H9 (cell line): ENCODE measurements around the gene PGGHG. TPM values are rescaled to one million over a fixed set of nuclear protein-coding genes. Genes with fewer than 3 reads are reported as not detected.
A peak's percentile ranks its signal among the peaks of the same experiment; 100 is the strongest.

Source experiments
- DNase-seq: peaks from one replicate; pipeline ENCODE4 v3.0.0-alpha.2; 2017
- H2AFZ ChIP-seq: one replicate; pipeline ENCODE4 v1.6.1; 2013; ENCODE audit warnings: mild to moderate bottlenecking, low read length, control low read depth, moderate library complexity
- H2AK5ac ChIP-seq: 2 replicates; pipeline ENCODE4 v1.6.1; 2013; ENCODE audit warnings: low read length, control low read depth, mixed read lengths; ENCODE audit not compliant: insufficient read length
- H2BK120ac ChIP-seq: one replicate; pipeline ENCODE4 v1.6.1; 2013; ENCODE audit warnings: low read depth, mild to moderate bottlenecking, low read length, control low read depth, inconsistent platforms; ENCODE audit not compliant: poor library complexity, severe bottlenecking
- H2BK12ac ChIP-seq: 2 replicates; pipeline ENCODE4 v1.6.1; 2013; ENCODE audit warnings: low read length, control low read depth, mixed read lengths, low read depth; ENCODE audit not compliant: insufficient read length
- H2BK15ac ChIP-seq: 2 replicates; pipeline ENCODE4 v1.6.1; 2013; ENCODE audit warnings: low read depth, low read length, control low read depth
- H2BK20ac ChIP-seq: one replicate; pipeline ENCODE4 v1.6.1; 2013; ENCODE audit warnings: low read depth, mild to moderate bottlenecking, low read length, control low read depth, inconsistent platforms; ENCODE audit not compliant: poor library complexity, severe bottlenecking
- H2BK5ac ChIP-seq: 2 replicates; pipeline ENCODE4 v1.6.1; 2013; ENCODE audit warnings: low read length, control low read depth, mixed read lengths; ENCODE audit not compliant: insufficient read length
- H3K14ac ChIP-seq: 2 replicates; pipeline ENCODE4 v1.6.1; 2013; ENCODE audit warnings: low read length, control low read depth; ENCODE audit not compliant: insufficient read depth
- H3K18ac ChIP-seq: 2 replicates; pipeline ENCODE4 v1.6.1; 2013; ENCODE audit warnings: low read depth, mild to moderate bottlenecking, mixed read lengths, low read length, control low read depth; ENCODE audit not compliant: insufficient read length
- H3K23ac ChIP-seq: 2 replicates; pipeline ENCODE4 v1.6.1; 2013; ENCODE audit warnings: low read length, control low read depth, mixed read lengths, low read depth; ENCODE audit not compliant: insufficient read length
- H3K23me2 ChIP-seq: 2 replicates; pipeline ENCODE4 v1.6.1; 2013; ENCODE audit warnings: low read depth, mild to moderate bottlenecking, mixed read lengths, low read length, control low read depth; ENCODE audit not compliant: insufficient read length, poor library complexity, severe bottlenecking
- H3K27ac ChIP-seq: 2 replicates; pipeline ENCODE4 v1.5.1; 2013; ENCODE audit warnings: low read length, control low read depth, mixed read lengths, low read depth; ENCODE audit not compliant: insufficient read length
- H3K27me3 ChIP-seq: 2 replicates; pipeline ENCODE4 v1.6.1; 2013; ENCODE audit warnings: low read length, control low read depth, inconsistent platforms; ENCODE audit not compliant: insufficient read depth
- H3K4ac ChIP-seq: 2 replicates; pipeline ENCODE4 v1.6.1; 2013; ENCODE audit warnings: low read depth, mild to moderate bottlenecking, control low read depth, inconsistent platforms, low read length, moderate library complexity
- H3K4me1 ChIP-seq: 2 replicates; pipeline ENCODE4 v1.6.1; 2013; ENCODE audit warnings: low read length, control low read depth, inconsistent platforms; ENCODE audit not compliant: insufficient read depth
- H3K4me2 ChIP-seq: 2 replicates; pipeline ENCODE4 v1.6.1; 2013; ENCODE audit warnings: low read length, control low read depth, mixed read lengths; ENCODE audit not compliant: insufficient read length, insufficient read depth
- H3K56ac ChIP-seq: 2 replicates; pipeline ENCODE4 v1.6.1; 2013; ENCODE audit warnings: low read depth, mild to moderate bottlenecking, mixed read lengths, low read length, control low read depth; ENCODE audit not compliant: insufficient read length
- H3K79me1 ChIP-seq: 2 replicates; pipeline ENCODE4 v1.6.1; 2013; ENCODE audit warnings: low read depth, mild to moderate bottlenecking, moderate library complexity, low read length, control low read depth, inconsistent platforms; ENCODE audit not compliant: insufficient read depth, poor library complexity, severe bottlenecking
- H3K79me2 ChIP-seq: 2 replicates; pipeline ENCODE4 v1.6.1; 2013; ENCODE audit warnings: low read length, control low read depth, inconsistent platforms; ENCODE audit not compliant: insufficient read depth
- H3K9ac ChIP-seq: 2 replicates; pipeline ENCODE4 v1.6.1; 2013; ENCODE audit warnings: low read length, control low read depth, mixed read lengths; ENCODE audit not compliant: insufficient read length; ENCODE audit errors: extremely low read depth
- H3K9me3 ChIP-seq: one replicate; pipeline ENCODE4 v1.6.1; 2013; ENCODE audit warnings: low read depth, low read length, inconsistent platforms; ENCODE audit not compliant: control insufficient read depth
- H3T11ph ChIP-seq: one replicate; pipeline ENCODE4 v1.6.1; 2013; ENCODE audit warnings: mild to moderate bottlenecking, low read length, control low read depth, inconsistent platforms
- H4K20me1 ChIP-seq: one replicate; pipeline ENCODE4 v1.6.1; 2013; ENCODE audit not compliant: control insufficient read depth, insufficient read length, insufficient read depth
- H4K5ac ChIP-seq: 2 replicates; pipeline ENCODE4 v1.6.1; 2013; ENCODE audit warnings: low read depth, mild to moderate bottlenecking, mixed read lengths, low read length, control low read depth; ENCODE audit not compliant: insufficient read length
- H4K8ac ChIP-seq: replicated peaks from 2 replicates; pipeline ENCODE4 v1.6.1; 2013; ENCODE audit warnings: low read length, control low read depth, mixed read lengths, low read depth; ENCODE audit not compliant: insufficient read length
- H4K91ac ChIP-seq: 2 replicates; pipeline ENCODE4 v1.6.1; 2013; ENCODE audit warnings: low read depth, mild to moderate bottlenecking, moderate library complexity, mixed read lengths, low read length, control low read depth; ENCODE audit not compliant: insufficient read length
- H3K27ac Mint-ChIP-seq, 3 experiments: 2 replicates in 2 of 3; 3 replicates in 1 of 3; pipeline ENCODE4 v1.8.0; 2020 to 2021; ENCODE audit warnings: mixed read lengths in 3 of 3, mild to moderate bottlenecking in 1 of 3, moderate library complexity in 1 of 3
- H3K27me3 Mint-ChIP-seq: 2 replicates; pipeline ENCODE4 v1.8.0; 2021; ENCODE audit warnings: low read depth, mild to moderate bottlenecking, moderate library complexity, mixed read lengths
- H3K36me3 Mint-ChIP-seq, 3 experiments: 2 replicates in 2 of 3; 3 replicates in 1 of 3; pipeline ENCODE4 v1.8.0; 2020 to 2021; ENCODE audit warnings: low read depth in 3 of 3, mixed read lengths in 3 of 3; ENCODE audit not compliant: insufficient read depth in 1 of 3
- H3K4me1 Mint-ChIP-seq, 2 experiments: 2 replicates each; pipeline ENCODE4 v1.8.0; 2020; ENCODE audit warnings: mixed read lengths in 2 of 2
- H3K4me3 Mint-ChIP-seq, 2 experiments: 2 replicates in 1 of 2; 3 replicates in 1 of 2; pipeline ENCODE4 v1.8.0; 2020 to 2021; ENCODE audit warnings: mild to moderate bottlenecking in 2 of 2, mixed read lengths in 2 of 2, moderate library complexity in 1 of 2
- H3K9me3 Mint-ChIP-seq, 2 experiments: 2 replicates in 1 of 2; 3 replicates in 1 of 2; pipeline ENCODE4 v1.8.0; 2020; ENCODE audit warnings: mild to moderate bottlenecking in 2 of 2, mixed read lengths in 2 of 2, moderate library complexity in 1 of 2
- CTCF ChIP-seq: fragments of 200-600 bp; sonication (generic); conservative IDR thresholded peaks from 3 replicates; pipeline ENCODE4 v1.8.0; 2021; ENCODE audit warnings: antibody characterized with exemption, mild to moderate bottlenecking
- WGBS: extraction: QIAGEN DNeasy Blood & Tissue Kit; methylation state at CpG from one replicate; pipeline ENCODE4 v1.1.7; 2013; ENCODE audit warnings: missing lambda C conversion rate, low lambda C conversion rate, mixed read lengths; ENCODE audit not compliant: insufficient read length; ENCODE audit errors: extremely low coverage; 5-methylcytosine and 5-hydroxymethylcytosine counted together
- total RNA-seq: library from RNA; stranded (reverse); gene quantifications from 2 replicates; pipeline ENCODE4 v1.2.1, GENCODE V29; 2021

PGGHG gene
- total RNA-seq, 1 experiment from 2014 or later: 58.3 TPM

- no peak overlapping the region; a peak in 1 of 7 replicates for H3K27ac Mint-ChIP-seq
- H3K23ac ChIP-seq: no peak overlapping the region
- H4K91ac ChIP-seq: no peak overlapping the region
- H3T11ph ChIP-seq: no peak overlapping the region
- peaks cover 7% of the 10 kb centered on the region; the same call in 1 of the 2 replicates for H3K27me3 ChIP-seq
- H3K4ac ChIP-seq: no peak overlapping the region
- no peak for TF ChIP-seq CTCF
- no peaks in the 10 kb centered on the region for H3K79me1 ChIP-seq
- H2AK5ac ChIP-seq: no peak overlapping the region
- no peak overlapping the region for H2BK15ac ChIP-seq
- no peak overlapping the region for H3K9ac ChIP-seq
- H3K4me1 Mint-ChIP-seq: peaks cover 34 to 42% of the 10 kb centered on the region in 2 experiments
- peak overlapping the region; percentile 19; the same call in 1 of the 2 replicates for H3K14ac ChIP-seq
- H3K27ac ChIP-seq: no peak overlapping the region
- no peaks in the 10 kb centered on the region for H4K20me1 ChIP-seq
- H2AFZ ChIP-seq: no peak overlapping the region
- no peak overlapping the region for H2BK5ac ChIP-seq
- DNase-seq: peak; percentile 52
- H3K79me2 ChIP-seq: no peaks in the 10 kb centered on the region
- peaks cover 9% of the 10 kb centered on the region for H3K23me2 ChIP-seq
- no peaks in the 10 kb centered on the region for H3K9me3 Mint-ChIP-seq
- peak overlapping the region; percentile 6 for H3K18ac ChIP-seq
- H3K4me3 Mint-ChIP-seq: peak overlapping the region; percentile 59 to 84
- no peak overlapping the region for H2BK12ac ChIP-seq
- H2BK20ac ChIP-seq: no peak overlapping the region
- H3K56ac ChIP-seq: no peak overlapping the region
- H4K8ac ChIP-seq: no peak overlapping the region
- no peaks in the 10 kb centered on the region for H3K9me3 ChIP-seq
- no peaks in the 10 kb centered on the region for H3K4me1 ChIP-seq
- peak overlapping the region; percentile 48 for H3K4me2 ChIP-seq
- peaks cover 14 to 17% (median 14%) of the 10 kb centered on the region in 3 experiments for H3K36me3 Mint-ChIP-seq
- no CpG with 5 or more reads among the region's 41 CpGs for WGBS
- H2BK120ac ChIP-seq: no peak overlapping the region
- no peak overlapping the region for H4K5ac ChIP-seq
- H3K27me3 Mint-ChIP-seq: peaks cover 13% of the 10 kb centered on the region
Measured at GRCh38 chr11:287821-288477, 977 bp upstream of the PGGHG start.
